ENCODE data around the gene METTL8.

DNA sequence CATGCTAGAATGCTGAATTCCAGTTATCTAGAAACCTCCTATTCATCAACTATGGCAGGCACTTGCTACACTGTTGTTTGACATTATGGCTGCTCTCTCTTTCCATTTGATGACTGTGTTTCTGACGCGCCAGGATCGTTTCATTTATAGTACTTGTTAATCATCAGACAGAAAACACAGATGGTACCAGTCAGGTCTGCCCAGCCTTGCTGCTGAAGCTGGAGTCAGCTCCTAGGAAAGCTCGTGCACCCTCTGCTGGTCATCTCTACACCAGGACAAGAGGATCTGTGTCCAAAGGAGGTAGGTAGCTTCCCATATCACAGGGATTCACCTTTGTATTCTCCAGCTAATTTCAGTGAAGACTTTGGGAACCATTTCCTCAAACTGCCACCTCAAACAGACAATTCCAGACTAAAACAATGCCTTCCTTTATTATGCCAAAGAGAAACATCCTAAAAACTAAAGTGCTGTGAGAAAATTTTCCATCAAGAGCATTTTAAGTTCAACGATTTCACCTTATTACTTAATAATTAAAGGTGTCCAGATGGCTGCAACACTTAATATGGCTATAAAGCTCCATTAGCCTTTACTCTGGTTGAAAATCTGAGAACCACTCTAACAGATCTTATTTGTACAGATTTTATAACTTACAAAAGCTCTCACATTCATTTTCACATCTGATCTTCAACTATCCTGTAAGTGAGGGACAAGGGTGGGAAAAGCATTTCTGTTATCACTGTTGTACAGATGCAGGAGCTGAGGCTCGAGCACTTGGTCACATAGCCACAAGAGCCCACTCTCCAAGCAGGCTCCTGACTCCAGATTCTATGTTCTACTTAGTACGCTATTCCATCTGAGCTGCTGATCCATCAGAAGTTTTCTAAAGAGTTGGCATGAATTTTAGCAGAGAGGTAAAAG, 17.5 kb downstream of the METTL8 start:
- TF ChIP-seq SUZ12 (IDR thresholded peaks at IDR 0.05; ENCODE audit: extremely low read depth, insufficient read depth, insufficient read length) (no peak), YY1 (IDR thresholded peaks at IDR 0.05; ENCODE audit: insufficient read depth, insufficient read length) (no peak), ZNF274 (IDR thresholded peaks at IDR 0.05; ENCODE audit: low read depth, low read length) (no peak)

Measured in NT2/D1 (cell line).